Skin epidermis (tissue), 12 donors: ENCODE results near the gene CAPRIN1.
"Not testable (repeated sequence)": the region's sequence is repeated elsewhere in the genome, so short reads cannot be mapped to it uniquely, and the experiment has no call there.

Experiments
- H3K27ac ChIP-seq, 21 experiments: fragments of 200-600 bp; sonication (generic) in 11 of 21; one replicate each; pipeline ENCODE4 v1.5.0; 2020; ENCODE audit warnings: mild to moderate bottlenecking in 3 of 21, inconsistent platforms in 2 of 21, moderate library complexity in 2 of 21
- H3K4me3 ChIP-seq, 7 experiments: fragments of 200-600 bp; sonication (generic) in 2 of 7; one replicate each; pipeline ENCODE4 v1.5.0; 2020; ENCODE audit warnings: inconsistent platforms in 2 of 7, mild to moderate bottlenecking in 2 of 7, moderate library complexity in 1 of 7

Gene CAPRIN1

DNA sequence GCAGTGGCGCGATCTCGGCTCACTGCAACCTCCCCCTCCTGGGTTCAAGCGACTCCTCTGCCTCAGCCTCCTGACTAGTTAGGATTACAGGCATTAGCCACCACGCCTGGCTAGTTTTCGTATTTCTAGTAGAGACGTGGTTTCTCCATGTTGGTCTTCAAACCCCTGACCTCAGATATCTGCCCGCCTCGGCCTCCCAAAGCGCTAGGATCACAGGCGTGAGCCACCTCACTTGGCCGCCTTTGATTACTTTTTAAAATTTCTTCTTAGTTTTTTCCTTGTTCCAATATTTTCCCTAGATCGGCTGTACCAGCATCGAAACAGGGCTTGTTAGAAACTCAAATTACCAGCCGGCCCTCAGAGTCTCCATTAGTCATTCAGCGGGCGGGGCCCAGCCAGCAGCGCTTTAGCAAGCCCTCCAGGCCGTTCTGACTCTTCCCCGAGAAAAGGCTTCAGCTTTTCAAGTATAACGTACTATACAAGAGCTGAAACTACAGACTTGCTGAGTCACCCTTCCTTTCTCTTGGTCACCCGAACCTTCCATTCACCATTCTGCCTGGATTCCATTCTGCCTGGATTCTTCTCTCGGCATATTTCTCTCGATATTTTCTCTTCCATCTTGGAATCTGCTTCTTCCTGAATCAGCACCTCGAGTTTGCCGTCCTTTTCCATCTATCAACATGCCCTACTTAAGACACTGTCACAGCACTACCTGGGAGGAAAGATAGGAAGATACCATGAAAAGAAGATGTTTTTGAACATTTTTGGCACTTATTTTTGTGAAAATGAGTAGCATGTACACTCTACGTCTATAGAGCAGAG is 6.7 kb upstream of the CAPRIN1 start:
- Histone ChIP-seq H3K27ac (peak overlapping the region in 15 of 21 experiments; percentile 6 to 79 (median 39)), H3K4me3 (no peak overlapping the region)

DNA sequence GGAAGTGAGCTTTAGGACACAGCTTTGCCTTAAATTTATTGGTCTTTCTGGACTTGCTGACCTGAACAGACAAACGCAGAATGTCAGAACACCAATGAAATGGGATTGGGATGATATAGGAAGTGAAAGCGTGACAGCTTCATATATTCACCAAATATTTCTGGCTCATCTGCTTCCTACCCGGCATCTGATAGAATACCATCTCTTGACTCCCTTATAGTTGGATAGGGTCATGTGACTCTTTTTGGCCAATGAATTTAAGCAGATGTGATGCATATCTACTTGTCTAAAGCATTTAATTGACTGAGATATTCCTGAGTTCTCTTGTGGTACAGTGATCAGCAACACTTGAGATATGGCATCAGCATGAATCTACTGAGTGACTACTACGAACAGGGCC is 2.5 kb upstream of the CAPRIN1 start:
- Histone ChIP-seq H3K4me3 (no peak overlapping the region), H3K27ac (no peak overlapping the region)

DNA sequence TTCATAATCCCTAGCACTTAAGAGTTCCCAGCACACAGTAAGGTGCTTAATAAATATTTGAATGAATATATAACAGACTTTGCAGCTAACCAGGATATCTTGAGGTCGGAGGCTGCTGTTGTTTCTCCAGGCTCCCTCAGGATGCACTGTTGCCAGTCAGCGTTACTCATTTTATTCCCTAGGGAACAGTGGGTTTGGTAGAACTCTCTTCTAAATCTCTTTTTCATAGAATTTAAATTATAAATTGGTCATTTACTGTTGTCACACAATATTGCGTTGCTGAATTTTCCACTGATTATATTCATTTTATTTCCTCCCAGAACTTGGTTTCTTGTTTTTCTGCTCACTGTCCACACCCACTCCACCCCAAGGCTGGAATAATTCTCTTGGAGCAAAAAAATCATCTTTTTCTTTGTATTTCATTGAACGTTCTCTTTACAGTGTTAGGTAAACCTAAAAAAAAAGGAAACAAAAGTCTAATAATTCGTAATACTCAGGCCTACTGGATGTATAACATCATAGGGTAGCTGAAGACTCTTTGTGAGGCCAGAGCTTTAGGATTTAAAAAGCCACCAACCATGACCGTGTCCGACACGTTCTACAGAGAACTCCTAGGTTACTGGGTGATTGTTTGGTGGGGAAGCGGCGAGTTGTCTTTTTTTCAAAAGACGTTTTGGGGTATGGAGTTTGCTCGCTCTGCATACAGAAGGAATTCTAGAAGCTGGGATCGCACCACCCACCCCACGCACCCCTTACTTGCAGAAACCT is 766 bp upstream of the CAPRIN1 start:
- H3K27ac ChIP-seq = peak overlapping the region; percentile 97 to 100 (median 100)
- H3K4me3 ChIP-seq = peak overlapping the region; percentile 82 to 98 (median 89)

DNA sequence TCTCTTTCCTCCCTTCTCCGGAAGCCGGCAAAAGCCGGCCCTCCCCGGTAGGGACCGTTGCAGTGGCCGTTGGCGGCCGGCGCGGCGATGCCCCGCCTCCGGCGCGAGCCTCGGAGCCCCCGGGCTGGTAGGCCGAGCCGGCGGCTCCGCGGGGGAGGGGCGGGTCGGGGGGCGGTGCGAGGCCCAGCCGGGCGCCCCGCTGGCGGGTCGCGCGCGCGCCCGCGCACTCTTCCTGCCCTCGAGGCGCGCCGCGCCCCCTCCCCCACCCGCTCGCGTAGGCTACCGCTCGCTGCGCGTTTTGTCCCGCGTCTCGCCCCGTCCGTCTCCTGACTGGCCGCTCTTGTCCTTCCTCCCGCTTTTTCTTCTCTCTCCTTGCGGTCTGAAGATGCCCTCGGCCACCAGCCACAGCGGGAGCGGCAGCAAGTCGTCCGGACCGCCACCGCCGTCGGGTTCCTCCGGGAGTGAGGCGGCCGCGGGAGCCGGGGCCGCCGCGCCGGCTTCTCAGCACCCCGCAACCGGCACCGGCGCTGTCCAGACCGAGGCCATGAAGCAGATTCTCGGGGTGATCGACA is 591 bp downstream of the CAPRIN1 start:
- H3K27ac ChIP-seq = peak overlapping the region; percentile 97 to 100 (median 100)
- H3K4me3 ChIP-seq = peak overlapping the region; percentile 82 to 98 (median 89)

DNA sequence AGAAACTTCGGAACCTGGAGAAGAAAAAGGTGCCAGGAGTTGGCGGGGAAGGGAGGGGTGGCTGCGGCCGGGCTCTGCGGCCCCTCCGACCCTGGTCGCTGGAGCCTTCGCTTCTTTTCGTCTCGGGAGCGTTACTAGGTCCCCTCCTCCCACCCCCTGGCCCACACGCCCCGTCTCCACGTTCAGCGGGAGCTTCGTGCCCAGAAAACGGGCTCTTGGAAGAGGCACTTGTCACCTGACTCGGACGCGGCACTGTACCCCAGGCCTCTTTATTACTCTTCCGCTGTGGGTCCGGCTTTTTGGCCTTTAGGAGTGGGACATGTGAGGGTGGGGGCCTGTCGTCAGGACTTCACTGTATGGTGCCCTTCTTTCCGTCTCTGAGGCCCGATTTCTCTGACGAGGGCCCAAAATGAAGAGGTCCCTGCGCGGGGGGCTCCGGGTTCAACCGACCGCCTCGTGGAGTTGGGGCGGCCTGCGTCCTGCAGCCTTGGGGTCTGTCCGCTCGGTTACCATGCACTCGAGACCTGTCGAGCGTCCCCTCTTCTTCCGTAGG is 1.2 kb downstream of the CAPRIN1 start:
- H3K4me3 ChIP-seq = peak overlapping the region; percentile 82 to 98 (median 89)
- peak overlapping the region; percentile 89 to 100 (median 100) for H3K27ac ChIP-seq

DNA sequence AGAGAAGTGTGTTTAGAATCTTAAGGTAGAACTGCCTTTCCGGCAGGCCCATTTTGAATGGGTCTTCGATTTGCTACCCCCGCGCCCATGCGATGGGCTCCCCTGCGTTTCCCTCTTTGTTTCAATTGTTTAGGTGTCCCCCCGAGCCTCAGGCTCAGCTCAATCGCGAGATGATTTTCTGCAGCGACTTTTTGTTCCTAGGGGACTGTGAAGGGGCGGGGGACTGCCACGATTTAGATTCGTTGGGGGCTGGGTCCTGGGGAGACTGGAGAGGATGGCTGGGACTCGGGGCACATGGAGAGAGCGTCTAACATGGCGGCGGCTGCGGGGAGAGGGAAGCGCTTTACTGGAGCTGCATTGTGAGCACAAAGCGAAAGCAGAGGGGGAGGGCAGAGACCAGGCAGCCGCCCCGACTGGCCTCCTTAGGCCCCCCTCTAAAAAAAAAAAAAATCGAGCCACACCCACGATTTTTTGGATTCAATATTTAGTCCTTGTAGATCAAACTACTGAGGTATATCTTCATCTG is 1.7 kb downstream of the CAPRIN1 start:
- Histone ChIP-seq H3K4me3 (peak overlapping the region; percentile 82 to 98 (median 89)), H3K27ac (peak overlapping the region; percentile 89 to 100 (median 100))

DNA sequence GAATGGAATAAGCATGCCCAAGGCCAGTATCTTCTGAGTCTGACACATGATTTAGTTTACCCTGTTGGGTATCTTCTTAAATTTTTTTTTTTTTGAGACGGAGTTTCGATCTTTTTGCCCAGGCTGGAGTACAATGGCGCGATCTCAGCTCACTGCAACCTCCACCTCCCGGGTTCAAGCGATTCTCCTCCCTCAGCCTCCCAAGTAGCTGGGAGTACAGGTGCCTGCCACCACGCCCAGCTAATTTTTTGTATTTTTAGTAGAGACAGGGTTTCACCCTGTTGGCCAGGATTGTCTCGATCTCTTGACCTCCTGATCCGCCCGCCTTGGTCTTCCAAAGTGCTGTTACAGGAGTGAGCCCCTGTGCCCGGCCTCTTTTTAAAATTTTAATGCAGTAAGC is 2.8 kb downstream of the CAPRIN1 start:
- Histone ChIP-seq H3K27ac (peak overlapping the region in 6 of 21 experiments; percentile 34 to 100 (median 96)), H3K4me3 (peak overlapping the region in 1 of 7 experiments; percentile 86)

- Histone ChIP-seq H3K4me3 (no peak overlapping the region), H3K27ac (peak overlapping the region in 1 of 21 experiments; percentile 54)
Measured at GRCh38 chr11:34055218-34056000, 3.9 kb downstream of the CAPRIN1 start.

DNA sequence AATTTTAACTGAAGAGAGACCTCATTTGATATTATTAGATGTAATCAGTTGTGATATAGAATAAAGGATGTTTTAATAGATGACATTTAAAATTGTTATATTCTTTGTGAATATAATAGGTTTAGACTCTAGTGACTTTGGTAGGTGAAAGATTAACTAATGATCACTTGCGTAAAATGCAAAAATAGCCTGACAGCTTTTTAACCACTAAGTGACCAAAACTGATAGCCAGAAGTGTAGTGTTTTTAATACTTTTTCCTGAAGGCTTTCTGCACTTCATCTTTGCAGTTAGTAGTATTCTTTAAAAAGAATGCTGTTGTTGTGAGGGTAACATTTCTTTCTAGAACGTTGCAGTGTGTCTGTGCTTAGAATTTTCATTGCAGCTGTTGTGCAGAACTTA is 5.1 kb downstream of the CAPRIN1 start:
- H3K27ac ChIP-seq = no peak overlapping the region
- H3K4me3 ChIP-seq = no peak overlapping the region

- Histone ChIP-seq H3K4me3 (no peak overlapping the region), H3K27ac (no peak overlapping the region)
Measured at GRCh38 chr11:34063061-34063795, 11.7 kb downstream of the CAPRIN1 start.

DNA sequence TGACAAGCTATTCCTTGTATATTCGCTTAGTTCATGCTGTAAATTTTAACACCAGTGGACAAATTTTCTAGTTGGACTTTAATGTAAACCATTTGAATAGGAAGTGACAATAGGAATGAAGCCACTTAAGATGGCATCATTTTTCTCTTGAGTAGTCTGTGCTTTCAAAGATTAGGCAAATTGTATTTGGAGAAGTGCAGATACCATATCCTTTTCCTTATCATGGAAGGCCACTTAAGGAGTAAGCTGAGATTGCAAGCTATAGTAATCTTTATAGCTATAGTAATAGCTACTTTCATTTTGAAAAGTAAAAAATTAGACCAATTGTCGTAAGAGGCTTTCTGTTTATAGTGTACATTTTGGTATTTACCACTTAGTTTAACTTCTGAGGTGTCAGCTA is 12.8 kb downstream of the CAPRIN1 start:
- Histone ChIP-seq H3K27ac (no peak overlapping the region), H3K4me3 (no peak overlapping the region)

GRCh38 chr11:34065505-34066203 is 14.1 kb downstream of the CAPRIN1 start:
- H3K27ac ChIP-seq = no peak overlapping the region
- H3K4me3 ChIP-seq = no peak overlapping the region

GRCh38 chr11:34066766-34067165 is 15.2 kb downstream of the CAPRIN1 start:
- H3K27ac ChIP-seq, H3K4me3 ChIP-seq: not testable (repeated sequence)

DNA sequence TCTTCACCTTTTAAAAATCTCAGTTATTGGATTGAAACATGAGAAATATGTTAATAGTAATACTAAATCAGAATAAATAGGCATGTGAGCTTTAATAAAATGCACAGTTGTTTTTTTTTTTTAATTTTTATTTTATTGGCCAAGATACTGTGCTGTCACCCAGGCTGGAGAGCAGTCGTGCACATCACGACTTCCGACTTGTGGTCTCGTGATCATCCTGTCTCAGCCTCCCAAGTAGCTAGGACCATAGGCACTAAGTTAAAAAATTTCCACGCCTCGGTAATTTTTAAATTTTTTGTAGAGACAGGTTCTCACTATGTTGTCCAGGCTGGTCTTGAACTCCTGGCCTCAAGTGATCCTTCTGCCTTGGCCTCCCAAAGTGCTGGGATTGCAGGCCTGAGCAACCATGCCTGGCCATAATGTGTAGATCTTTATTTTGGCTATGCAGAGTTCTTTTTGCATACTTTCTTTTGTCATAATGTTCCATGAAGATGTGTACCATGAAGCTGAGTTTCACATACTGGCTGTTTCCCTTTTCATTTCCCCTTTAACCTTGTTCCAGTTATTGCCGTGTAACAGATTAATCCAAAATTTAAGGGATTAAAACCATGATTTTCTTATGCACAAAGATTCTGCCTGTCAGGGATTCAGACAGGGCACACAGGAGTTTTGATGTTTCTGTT is 16.0 kb downstream of the CAPRIN1 start:
- no peak overlapping the region for H3K27ac ChIP-seq

GRCh38 chr11:34068111-34068510 is 16.6 kb downstream of the CAPRIN1 start:
- Histone ChIP-seq H3K4me3 (no peak overlapping the region), H3K27ac (no peak overlapping the region)

More for the DNA sequence above, 16.0 kb downstream of the CAPRIN1 start:
- H3K4me3 ChIP-seq = no peak overlapping the region

DNA sequence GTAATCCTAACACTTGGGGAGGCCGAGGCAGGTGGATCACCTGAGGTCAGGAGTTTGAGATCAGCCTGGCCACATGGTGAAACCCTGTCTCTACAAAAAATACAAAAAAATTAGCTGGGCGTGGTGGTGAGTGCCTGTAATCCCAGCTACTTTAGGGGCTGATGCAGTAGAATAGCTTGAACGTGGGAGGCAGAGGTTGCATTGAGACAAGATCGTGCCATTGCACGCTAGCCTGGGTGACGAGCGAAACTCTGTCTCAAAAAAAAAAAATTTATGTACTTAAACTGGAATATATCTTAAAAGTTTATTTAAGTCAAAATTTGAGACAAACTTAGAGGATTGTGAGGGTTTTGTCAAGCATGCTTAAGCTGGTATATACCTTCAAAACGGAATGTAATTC is 19.8 kb downstream of the CAPRIN1 start:
- not testable (repeated sequence) for H3K27ac ChIP-seq, H3K4me3 ChIP-seq

DNA sequence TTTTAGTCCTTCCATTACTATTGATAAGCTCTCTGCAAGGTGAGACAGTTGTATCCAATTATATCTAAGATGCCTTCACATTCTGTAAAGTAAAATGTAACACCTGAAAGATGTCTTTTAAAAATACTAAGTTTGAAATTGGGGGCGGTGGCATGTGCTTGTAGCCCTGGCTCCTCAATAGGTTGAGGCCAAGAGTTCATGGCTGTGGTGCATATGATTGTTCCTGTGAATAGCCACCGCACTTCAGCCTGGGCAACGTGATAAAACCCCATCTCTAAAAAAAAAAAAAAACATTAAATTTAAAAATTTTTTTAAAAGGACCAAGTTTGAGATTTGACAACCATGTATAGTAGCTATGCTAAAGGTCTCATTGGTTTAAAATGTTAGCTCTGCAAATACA is 20.5 kb downstream of the CAPRIN1 start:
- H3K4me3 ChIP-seq = no peak overlapping the region
- no peak overlapping the region for H3K27ac ChIP-seq
